ENCODE measurements around the gene MED23.

DNA sequence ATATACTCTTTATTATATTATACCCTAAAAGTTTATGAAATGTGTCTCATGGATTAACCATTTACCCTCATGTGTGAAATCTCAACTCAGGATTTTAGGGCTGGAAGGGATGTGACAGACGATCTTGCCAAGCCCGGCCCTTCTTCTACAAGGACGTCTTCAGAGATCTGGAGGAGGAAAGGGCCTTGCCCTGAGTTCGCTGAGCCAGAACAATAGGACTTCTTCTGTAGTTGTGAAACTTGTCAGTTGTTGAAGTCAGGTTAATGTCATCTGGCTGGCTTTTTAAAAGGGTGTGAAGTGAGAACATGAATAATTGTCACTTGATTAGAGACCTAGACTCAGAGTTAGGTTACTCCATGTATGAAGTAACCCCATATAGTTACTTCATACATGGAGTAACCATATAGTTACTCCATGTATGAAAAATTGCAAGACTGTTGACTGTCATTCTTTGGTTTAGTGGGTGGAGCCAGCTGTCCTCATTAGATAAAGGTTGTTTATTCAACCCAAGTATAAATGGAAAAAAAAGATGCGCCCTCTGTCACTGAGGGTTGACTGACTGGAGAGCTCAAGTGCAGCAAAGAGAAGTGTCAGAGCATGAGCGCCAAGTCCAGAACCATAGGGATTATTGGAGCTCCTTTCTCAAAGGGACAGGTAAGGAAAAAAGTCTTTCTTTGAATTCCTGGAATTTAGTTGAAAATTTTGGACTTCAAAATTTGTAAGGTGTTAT is 55.2 kb downstream of the MED23 start, which contains the start of gene ARG1:
- TF ChIP-seq, protein P1, sequence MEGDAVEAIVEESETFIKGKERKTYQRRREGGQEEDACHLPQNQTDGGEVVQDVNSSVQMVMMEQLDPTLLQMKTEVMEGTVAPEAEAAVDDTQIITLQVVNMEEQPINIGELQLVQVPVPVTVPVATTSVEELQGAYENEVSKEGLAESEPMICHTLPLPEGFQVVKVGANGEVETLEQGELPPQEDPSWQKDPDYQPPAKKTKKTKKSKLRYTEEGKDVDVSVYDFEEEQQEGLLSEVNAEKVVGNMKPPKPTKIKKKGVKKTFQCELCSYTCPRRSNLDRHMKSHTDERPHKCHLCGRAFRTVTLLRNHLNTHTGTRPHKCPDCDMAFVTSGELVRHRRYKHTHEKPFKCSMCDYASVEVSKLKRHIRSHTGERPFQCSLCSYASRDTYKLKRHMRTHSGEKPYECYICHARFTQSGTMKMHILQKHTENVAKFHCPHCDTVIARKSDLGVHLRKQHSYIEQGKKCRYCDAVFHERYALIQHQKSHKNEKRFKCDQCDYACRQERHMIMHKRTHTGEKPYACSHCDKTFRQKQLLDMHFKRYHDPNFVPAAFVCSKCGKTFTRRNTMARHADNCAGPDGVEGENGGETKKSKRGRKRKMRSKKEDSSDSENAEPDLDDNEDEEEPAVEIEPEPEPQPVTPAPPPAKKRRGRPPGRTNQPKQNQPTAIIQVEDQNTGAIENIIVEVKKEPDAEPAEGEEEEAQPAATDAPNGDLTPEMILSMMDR (conservative IDR thresholded peaks at IDR 0.05; ENCODE audit: low read length): no peak
- TF ChIP-seq EZH2phosphoT487 (IDR thresholded peaks at IDR 0.05; ENCODE audit: borderline replicate concordance, low read depth, low read length): no peak
